Measurements from ENCODE around the gene SLC9A9.

Gene SLC9A9

GRCh38 chr3:143770391-143770790 lies 77.9 kb downstream of the SLC9A9 start:
- no peak overlapping the region for H3K4me3 ChIP-seq (ENCODE audit: low read length)
- no peak for TF ChIP-seq CTCF (IDR thresholded peaks at IDR 0.05; ENCODE audit: insufficient read depth, low read depth, low read length, missing control alignments)
- no peak for DNase-seq (ENCODE audit: low read depth)

GRCh38 chr3:143769616-143770015 lies 78.7 kb downstream of the SLC9A9 start:
- no peak overlapping the region for H3K4me3 ChIP-seq (ENCODE audit: low read length)
- TF ChIP-seq CTCF (IDR thresholded peaks at IDR 0.05; ENCODE audit: insufficient read depth, low read depth, low read length, missing control alignments), result no peak
- DNase-seq (ENCODE audit: low read depth), result peak; percentile 12

GRCh38 chr3:143764840-143765239 lies 83.4 kb downstream of the SLC9A9 start:
- no peak overlapping the region for H3K4me3 ChIP-seq (ENCODE audit: low read length)
- TF ChIP-seq CTCF (IDR thresholded peaks at IDR 0.05; ENCODE audit: insufficient read depth, low read depth, low read length, missing control alignments), result no peak
- no peak for DNase-seq (ENCODE audit: low read depth)

GRCh38 chr3:143763564-143764162 lies 84.6 kb downstream of the SLC9A9 start:
- TF ChIP-seq CTCF (IDR thresholded peaks at IDR 0.05; ENCODE audit: insufficient read depth, low read depth, low read length, missing control alignments), result peak; percentile 52
- DNase-seq (ENCODE audit: low read depth), result peak; percentile 29
- no peak overlapping the region for H3K4me3 ChIP-seq (ENCODE audit: low read length)

- TF ChIP-seq CTCF (IDR thresholded peaks at IDR 0.05; ENCODE audit: insufficient read depth, low read depth, low read length, missing control alignments), result no peak
- H3K4me3 ChIP-seq (ENCODE audit: low read length), result no peak overlapping the region
- DNase-seq (ENCODE audit: low read depth), result no peak
Measured at GRCh38 chr3:143757691-143758090, 90.6 kb downstream of the SLC9A9 start.

GRCh38 chr3:143755978-143756377 lies 92.3 kb downstream of the SLC9A9 start:
- no peak for DNase-seq (ENCODE audit: low read depth)
- no peak for TF ChIP-seq CTCF (IDR thresholded peaks at IDR 0.05; ENCODE audit: insufficient read depth, low read depth, low read length, missing control alignments)
- H3K4me3 ChIP-seq (ENCODE audit: low read length), result no peak overlapping the region

GRCh38 chr3:143754090-143754489 lies 94.2 kb downstream of the SLC9A9 start:
- no peak for DNase-seq (ENCODE audit: low read depth)
- TF ChIP-seq CTCF (IDR thresholded peaks at IDR 0.05; ENCODE audit: insufficient read depth, low read depth, low read length, missing control alignments), result no peak
- H3K4me3 ChIP-seq (ENCODE audit: low read length), result no peak overlapping the region

All from epithelial cell of esophagus (primary cell).